Endodermal cell (in vitro differentiated cells): Measurements from ENCODE around the gene MDH1. TPM values are rescaled to one million over a fixed set of nuclear protein-coding genes. Genes with fewer than 3 reads are reported as not detected.
A peak's percentile ranks its signal among the peaks of the same experiment; 100 is the strongest.
"Not testable (repeated sequence)": the region's sequence is repeated elsewhere in the genome, so short reads cannot be mapped to it uniquely, and the experiment has no call there.

Experiments used
- DNase-seq: peaks from one replicate; pipeline ENCODE4 v3.0.0-alpha.2; 2017
- H3K27ac ChIP-seq: 2 replicates; pipeline ENCODE4 v1.5.1; 2013; ENCODE audit warnings: mild to moderate bottlenecking, low read depth, low read length, moderate library complexity
- H3K27me3 ChIP-seq: 2 replicates; pipeline ENCODE4 v1.6.1; 2013; ENCODE audit warnings: mild to moderate bottlenecking, low read length, moderate library complexity; ENCODE audit not compliant: insufficient read depth, control insufficient read depth, poor library complexity, severe bottlenecking
- H3K36me3 ChIP-seq: 2 replicates; pipeline ENCODE4 v1.7.0; 2013; ENCODE audit warnings: mild to moderate bottlenecking, low read length, moderate library complexity; ENCODE audit not compliant: control insufficient read depth, insufficient read depth
- H3K4me1 ChIP-seq: one replicate; pipeline ENCODE4 v1.7.0; 2013; ENCODE audit warnings: low read length; ENCODE audit not compliant: control insufficient read depth, insufficient read depth
- H3K4me3 ChIP-seq: 2 replicates; pipeline ENCODE4 v1.5.1; 2013; ENCODE audit warnings: mild to moderate bottlenecking, low read length, moderate library complexity
- H3K9ac ChIP-seq: 2 replicates; pipeline ENCODE4 v1.6.1; 2013; ENCODE audit warnings: mild to moderate bottlenecking, low read length, moderate library complexity; ENCODE audit not compliant: poor library complexity, severe bottlenecking; ENCODE audit errors: extremely low read depth
- H3K9me3 ChIP-seq: 2 replicates; pipeline ENCODE4 v1.6.1; 2013; ENCODE audit warnings: mild to moderate bottlenecking, low read length, moderate library complexity; ENCODE audit not compliant: control insufficient read depth
- H3K27ac Mint-ChIP-seq: 2 replicates; pipeline ENCODE4 v1.8.0; 2020; ENCODE audit warnings: mixed read lengths
- H3K27me3 Mint-ChIP-seq: 2 replicates; pipeline ENCODE4 v1.8.0; 2021; ENCODE audit warnings: mild to moderate bottlenecking, mixed read lengths; ENCODE audit not compliant: insufficient read depth
- H3K36me3 Mint-ChIP-seq: 2 replicates; pipeline ENCODE4 v1.8.0; 2020; ENCODE audit warnings: low read depth, mixed read lengths
- H3K4me1 Mint-ChIP-seq: 2 replicates; pipeline ENCODE4 v1.8.0; 2020; ENCODE audit warnings: mixed read lengths
- H3K4me3 Mint-ChIP-seq: 2 replicates; pipeline ENCODE4 v1.8.0; 2020; ENCODE audit warnings: mild to moderate bottlenecking, moderate library complexity, mixed read lengths
- H3K9me3 Mint-ChIP-seq: 2 replicates; pipeline ENCODE4 v1.8.0; 2020; ENCODE audit warnings: mild to moderate bottlenecking, mixed read lengths
- CTCF ChIP-seq: fragments of 200-600 bp; sonication (generic); conservative IDR thresholded peaks from 2 replicates; pipeline ENCODE4 v1.5.0; 2021; ENCODE audit warnings: antibody characterized with exemption, mild to moderate bottlenecking
- WGBS, 2 experiments: methylation state at CpG; one replicate each; pipeline versions ENCODE4 v1.1.5 to v1.1.7; 2013; ENCODE audit warnings: missing lambda C conversion rate in 2 of 2, mixed read lengths in 1 of 2; ENCODE audit not compliant: insufficient coverage in 1 of 2, insufficient read length in 1 of 2; 5-methylcytosine and 5-hydroxymethylcytosine counted together
- total RNA-seq, 2 donors: library from RNA; stranded (reverse); fragmentation: NEBNext Ultra II Directional in 1 of 2; extraction: Animal tissue kit (Norgen Biotek cat#: 25700) in 1 of 2; gene quantifications; 2 replicates in 1 of 2; 3 replicates in 1 of 2; pipeline ENCODE4 v1.2.1, GENCODE V29; 2021

The MDH1 gene
- total RNA-seq, 2 donors from 2014 or later = 160 to 259 TPM

GRCh38 chr2:63572001-63572400 is 16.8 kb upstream of the MDH1 start:
- WGBS, 2 experiments = 61 to 63% methylated on average over 2 of the region's 2 CpGs
- peaks cover 72% of the 10 kb centered on the region for H3K9me3 ChIP-seq

GRCh38 chr2:63573026-63573425 is 15.7 kb upstream of the MDH1 start:
- Mint-ChIP-seq H3K9me3 (peaks cover 60% of the 10 kb centered on the region), H3K36me3 (peaks cover 34% of the 10 kb centered on the region)
- not testable (repeated sequence) for H3K9ac ChIP-seq, H3K27me3 ChIP-seq, H3K4me3 Mint-ChIP-seq, H3K27me3 Mint-ChIP-seq, H3K27ac ChIP-seq, H3K4me1 ChIP-seq, H3K27ac Mint-ChIP-seq, H3K4me1 Mint-ChIP-seq, DNase-seq
- Histone ChIP-seq H3K36me3 (peaks cover 14% of the 10 kb centered on the region), H3K9me3 (peaks cover 62% of the 10 kb centered on the region), H3K4me3 (peak overlapping the region; percentile 68)
- 93% methylated on average over 3 of the region's 3 CpGs; no CpG with 5 or more reads in 1 of the 2 experiments for WGBS, 2 experiments

More at GRCh38 chr2:63572001-63572400, 16.8 kb upstream of the MDH1 start:
- peaks cover 23% of the 10 kb centered on the region for H3K36me3 ChIP-seq
- H3K4me3 ChIP-seq = no peak overlapping the region
- Mint-ChIP-seq H3K27ac (peak overlapping the region; percentile 86), H3K4me1 (peaks cover 10% of the 10 kb centered on the region), H3K9me3 (peaks cover 70% of the 10 kb centered on the region), H3K27me3 (no peaks in the 10 kb centered on the region), H3K36me3 (peaks cover 42% of the 10 kb centered on the region), H3K4me3 (no peak overlapping the region)
- no peaks in the 10 kb centered on the region for H3K27me3 ChIP-seq
- no peak for DNase-seq
- H3K9ac ChIP-seq = peak overlapping the region; percentile 11
- peaks cover 3% of the 10 kb centered on the region for H3K4me1 ChIP-seq
- TF ChIP-seq CTCF = no peak
- H3K27ac ChIP-seq = no peak overlapping the region

- H3K27ac Mint-ChIP-seq, H3K27ac ChIP-seq, H3K4me1 Mint-ChIP-seq, H3K27me3 ChIP-seq, H3K4me3 Mint-ChIP-seq, H3K4me1 ChIP-seq, DNase-seq, H3K9ac ChIP-seq, H3K27me3 Mint-ChIP-seq: not testable (repeated sequence)
- Mint-ChIP-seq H3K36me3 (peaks cover 27% of the 10 kb centered on the region), H3K9me3 (peaks cover 52% of the 10 kb centered on the region)
- WGBS, 2 experiments = 90 to 94% methylated on average over 8 to 13 of the region's 13 CpGs
- H3K4me3 ChIP-seq = peak overlapping the region; percentile 68
- H3K36me3 ChIP-seq = peaks cover 12% of the 10 kb centered on the region
- peaks cover 54% of the 10 kb centered on the region for H3K9me3 ChIP-seq
Measured at GRCh38 chr2:63573726-63574345, 14.9 kb upstream of the MDH1 start.

- Histone ChIP-seq H3K4me3 (no peak overlapping the region), H3K36me3 (no peaks in the 10 kb centered on the region), H3K27me3 (no peaks in the 10 kb centered on the region), H3K9me3 (peaks cover 27% of the 10 kb centered on the region), H3K27ac (no peak overlapping the region), H3K4me1 (no peaks in the 10 kb centered on the region), H3K9ac (no peak overlapping the region)
- H3K27me3 Mint-ChIP-seq = no peaks in the 10 kb centered on the region
- H3K4me3 Mint-ChIP-seq = no peak overlapping the region
- H3K36me3 Mint-ChIP-seq = peaks cover 15% of the 10 kb centered on the region
- peaks cover 27% of the 10 kb centered on the region for H3K9me3 Mint-ChIP-seq
- DNase-seq = no peak
- H3K4me1 Mint-ChIP-seq = peaks cover 4% of the 10 kb centered on the region
- H3K27ac Mint-ChIP-seq = no peak overlapping the region
- TF ChIP-seq CTCF = no peak
Measured at GRCh38 chr2:63576546-63576945, 12.2 kb upstream of the MDH1 start.
